ENCODE measurements around the gene MYO1D. TPM values are rescaled to one million over a fixed set of nuclear protein-coding genes. Genes with fewer than 3 reads are reported as not detected.

Gene MYO1D
- total and polyA plus RNA-seq, 2 of the 13 experiments (the other 11 are each of a cell fraction or from before 2014, with no cell fraction given): 13.2 to 17.3 TPM

- TF ChIP-seq TSC22D2 (CRISPR knock-in tag; IDR thresholded peaks at IDR 0.05; ENCODE audit: borderline replicate concordance) (no peak), ZNF572 (CRISPR knock-in tag; IDR thresholded peaks at IDR 0.05) (no peak), ZNF12 (CRISPR knock-in tag; IDR thresholded peaks at IDR 0.05) (no peak), THAP8 (CRISPR knock-in tag; IDR thresholded peaks at IDR 0.05; ENCODE audit: borderline replicate concordance) (no peak), ZBTB39 (CRISPR knock-in tag; IDR thresholded peaks at IDR 0.05) (no peak), ZNF441 (CRISPR knock-in tag; IDR thresholded peaks at IDR 0.05; ENCODE audit: borderline replicate concordance) (no peak; the same call in 1 of the 2 replicates), NR3C1 (CRISPR knock-in tag; IDR thresholded peaks at IDR 0.05) (no peak), KLF9 (CRISPR knock-in tag; IDR thresholded peaks at IDR 0.05; ENCODE audit: low read depth) (peak; percentile 86), KAT8 (CRISPR knock-in tag; IDR thresholded peaks at IDR 0.05) (peak; percentile 79; the same call in 1 of the 2 replicates), WIZ (CRISPR knock-in tag; IDR thresholded peaks at IDR 0.05) (peak; percentile 83; the same call in 1 of the 2 replicates), JARID2 (CRISPR knock-in tag; IDR thresholded peaks at IDR 0.05; ENCODE audit: insufficient replicate concordance) (peak; percentile 36), MYNN (CRISPR knock-in tag; IDR thresholded peaks at IDR 0.05; ENCODE audit: low read depth) (no peak), TAF15 (IDR thresholded peaks at IDR 0.05; ENCODE audit: low read depth, low read length, poor library complexity, severe bottlenecking) (no peak), DZIP1 (CRISPR knock-in tag; IDR thresholded peaks at IDR 0.05) (no peak), ISL2 (CRISPR knock-in tag; IDR thresholded peaks at IDR 0.05) (peak; percentile 72; the same call in 1 of the 2 replicates), DRAP1 (CRISPR knock-in tag; IDR thresholded peaks at IDR 0.05) (0 out of 2 replicates have a peak, but pooled peaks have one; percentile 5), CAMTA2 (CRISPR knock-in tag; IDR thresholded peaks at IDR 0.05; ENCODE audit: borderline replicate concordance) (0 out of 2 replicates have a peak, but pooled peaks have one; percentile 9), ZNF317 (CRISPR knock-in tag; IDR thresholded peaks at IDR 0.05) (no peak), MXI1 (IDR thresholded peaks at IDR 0.05; ENCODE audit: borderline replicate concordance, low read depth, low read length) (peak; percentile 80; the same call in 2 of the 3 replicates)
- TF ChIP-seq, protein P1, sequence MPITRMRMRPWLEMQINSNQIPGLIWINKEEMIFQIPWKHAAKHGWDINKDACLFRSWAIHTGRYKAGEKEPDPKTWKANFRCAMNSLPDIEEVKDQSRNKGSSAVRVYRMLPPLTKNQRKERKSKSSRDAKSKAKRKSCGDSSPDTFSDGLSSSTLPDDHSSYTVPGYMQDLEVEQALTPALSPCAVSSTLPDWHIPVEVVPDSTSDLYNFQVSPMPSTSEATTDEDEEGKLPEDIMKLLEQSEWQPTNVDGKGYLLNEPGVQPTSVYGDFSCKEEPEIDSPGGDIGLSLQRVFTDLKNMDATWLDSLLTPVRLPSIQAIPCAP (CRISPR knock-in tag; IDR thresholded peaks at IDR 0.05; ENCODE audit: low read depth): 0 out of 2 replicates have a peak, but pooled peaks have one; percentile 74
- TF ChIP-seq, protein P2, sequence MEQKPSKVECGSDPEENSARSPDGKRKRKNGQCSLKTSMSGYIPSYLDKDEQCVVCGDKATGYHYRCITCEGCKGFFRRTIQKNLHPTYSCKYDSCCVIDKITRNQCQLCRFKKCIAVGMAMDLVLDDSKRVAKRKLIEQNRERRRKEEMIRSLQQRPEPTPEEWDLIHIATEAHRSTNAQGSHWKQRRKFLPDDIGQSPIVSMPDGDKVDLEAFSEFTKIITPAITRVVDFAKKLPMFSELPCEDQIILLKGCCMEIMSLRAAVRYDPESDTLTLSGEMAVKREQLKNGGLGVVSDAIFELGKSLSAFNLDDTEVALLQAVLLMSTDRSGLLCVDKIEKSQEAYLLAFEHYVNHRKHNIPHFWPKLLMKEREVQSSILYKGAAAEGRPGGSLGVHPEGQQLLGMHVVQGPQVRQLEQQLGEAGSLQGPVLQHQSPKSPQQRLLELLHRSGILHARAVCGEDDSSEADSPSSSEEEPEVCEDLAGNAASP (CRISPR knock-in tag; IDR thresholded peaks at IDR 0.05; ENCODE audit: borderline replicate concordance): 0 out of 2 replicates have a peak, but pooled peaks have one; percentile 16
Measured at GRCh38 chr17:32444301-32445073, 432.4 kb downstream of the MYO1D start, which contains the start of gene PSMD11 (continued).

Data from HepG2 (cell line).